GM19351 (cell line): ENCODE data around the gene CSK.
"Not testable (repeated sequence)": the region's sequence is repeated elsewhere in the genome, so short reads cannot be mapped to it uniquely, and the experiment has no call there.

Source experiments
- ATAC-seq: cut with Tn5 transposase; IDR thresholded peaks from one replicate; pipeline ENCODE4 v1.9.1; 2021; ENCODE audit warnings: mild to moderate bottlenecking, moderate library complexity; ENCODE audit not compliant: unreplicated experiment

CSK gene

GRCh38 chr15:74770211-74770903 lies 11.5 kb upstream of the CSK start:
- no peak for ATAC-seq

GRCh38 chr15:74773329-74773728 lies 8.6 kb upstream of the CSK start:
- no peak for ATAC-seq

GRCh38 chr15:74773731-74774252 lies 8.1 kb upstream of the CSK start:
- no peak for ATAC-seq

- ATAC-seq, result no peak
Observed at GRCh38 chr15:74775132-74775562, 6.7 kb upstream of the CSK start.

- ATAC-seq, result no peak
Observed at GRCh38 chr15:74775894-74776293, 6.0 kb upstream of the CSK start.

- ATAC-seq, result peak; percentile 37
Observed at GRCh38 chr15:74776821-74777768, 4.8 kb upstream of the CSK start.

- ATAC-seq, result no peak
Observed at GRCh38 chr15:74777769-74778598, 3.9 kb upstream of the CSK start.

GRCh38 chr15:74778599-74778970 lies 3.3 kb upstream of the CSK start:
- no peak for ATAC-seq

- ATAC-seq, result no peak
Observed at GRCh38 chr15:74779162-74779648, 2.7 kb upstream of the CSK start.

GRCh38 chr15:74780523-74781430 lies 1.1 kb upstream of the CSK start:
- ATAC-seq, result no peak

- ATAC-seq, result no peak
Observed at GRCh38 chr15:74782259-74783071, 585 bp downstream of the CSK start.

GRCh38 chr15:74783072-74783807 lies 1.4 kb downstream of the CSK start:
- no peak for ATAC-seq

GRCh38 chr15:74783808-74784175 lies 1.9 kb downstream of the CSK start:
- ATAC-seq, result no peak

GRCh38 chr15:74784426-74785193 lies 2.7 kb downstream of the CSK start:
- no peak for ATAC-seq

- no peak for ATAC-seq
Observed at GRCh38 chr15:74785194-74786032, 3.5 kb downstream of the CSK start.

GRCh38 chr15:74786081-74786480 lies 4.2 kb downstream of the CSK start:
- ATAC-seq, result not testable (repeated sequence)
